Measurements from ENCODE around the gene PODN.

GRCh38 chr1:53077599-53077965, 15.6 kb downstream of the PODN start:
- TF ChIP-seq, protein P1, sequence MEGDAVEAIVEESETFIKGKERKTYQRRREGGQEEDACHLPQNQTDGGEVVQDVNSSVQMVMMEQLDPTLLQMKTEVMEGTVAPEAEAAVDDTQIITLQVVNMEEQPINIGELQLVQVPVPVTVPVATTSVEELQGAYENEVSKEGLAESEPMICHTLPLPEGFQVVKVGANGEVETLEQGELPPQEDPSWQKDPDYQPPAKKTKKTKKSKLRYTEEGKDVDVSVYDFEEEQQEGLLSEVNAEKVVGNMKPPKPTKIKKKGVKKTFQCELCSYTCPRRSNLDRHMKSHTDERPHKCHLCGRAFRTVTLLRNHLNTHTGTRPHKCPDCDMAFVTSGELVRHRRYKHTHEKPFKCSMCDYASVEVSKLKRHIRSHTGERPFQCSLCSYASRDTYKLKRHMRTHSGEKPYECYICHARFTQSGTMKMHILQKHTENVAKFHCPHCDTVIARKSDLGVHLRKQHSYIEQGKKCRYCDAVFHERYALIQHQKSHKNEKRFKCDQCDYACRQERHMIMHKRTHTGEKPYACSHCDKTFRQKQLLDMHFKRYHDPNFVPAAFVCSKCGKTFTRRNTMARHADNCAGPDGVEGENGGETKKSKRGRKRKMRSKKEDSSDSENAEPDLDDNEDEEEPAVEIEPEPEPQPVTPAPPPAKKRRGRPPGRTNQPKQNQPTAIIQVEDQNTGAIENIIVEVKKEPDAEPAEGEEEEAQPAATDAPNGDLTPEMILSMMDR (IDR thresholded peaks at IDR 0.05) = no peak
- no peak for TF ChIP-seq POLR2A (IDR thresholded peaks at IDR 0.05)

Data from esophagus squamous epithelium (tissue), 4 donors.